HK-2 (cell line): Measurements from ENCODE around the gene YAP1.
"Not testable (repeated sequence)": the region's sequence is repeated elsewhere in the genome, so short reads cannot be mapped to it uniquely, and the experiment has no call there.

ENCODE experiments used
- DNase-seq: peaks from one replicate; pipeline ENCODE4 v3.0.0-alpha.2; 2018; ENCODE audit not compliant: unreplicated experiment

YAP1 gene

DNA sequence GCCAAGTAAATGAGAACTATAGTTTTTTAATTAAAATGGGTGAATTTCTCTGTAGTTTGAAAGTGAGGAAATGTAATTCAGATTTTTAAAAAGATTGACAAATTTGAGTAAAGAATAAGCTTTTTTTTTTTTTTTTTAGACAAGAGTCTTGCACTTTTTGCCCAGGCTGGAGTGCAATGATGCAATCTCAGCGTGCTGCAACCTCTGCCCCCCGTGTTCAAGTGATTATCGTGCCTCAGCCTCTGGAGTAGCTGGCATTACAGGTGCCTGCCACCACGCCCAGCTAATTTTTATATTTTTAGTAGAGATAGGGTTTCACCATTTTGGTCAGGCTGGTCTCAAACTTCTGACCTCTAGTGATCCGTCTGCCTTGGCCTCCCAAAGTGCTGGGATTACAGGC is 90.1 kb downstream of the YAP1 start:
- not testable (repeated sequence) for DNase-seq

DNA sequence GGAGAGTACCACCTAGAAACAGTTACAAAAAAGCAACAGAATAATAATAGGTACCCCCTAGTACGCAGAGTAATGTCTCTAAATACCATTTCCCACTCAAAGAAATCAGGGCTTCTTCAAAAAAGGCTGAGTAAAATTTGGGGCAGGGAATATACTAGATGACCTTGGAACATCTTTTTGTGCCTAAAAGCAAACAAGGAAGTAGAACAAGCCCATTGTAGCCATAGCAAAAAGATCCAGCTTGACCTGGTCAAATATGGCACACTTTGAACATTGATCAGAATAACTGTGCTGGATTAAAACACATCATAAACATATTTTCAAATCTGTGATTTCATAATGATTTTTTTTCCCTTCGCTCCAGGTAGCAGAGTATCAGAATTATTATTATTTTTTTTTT is 91.5 kb downstream of the YAP1 start:
- DNase-seq: no peak

DNA sequence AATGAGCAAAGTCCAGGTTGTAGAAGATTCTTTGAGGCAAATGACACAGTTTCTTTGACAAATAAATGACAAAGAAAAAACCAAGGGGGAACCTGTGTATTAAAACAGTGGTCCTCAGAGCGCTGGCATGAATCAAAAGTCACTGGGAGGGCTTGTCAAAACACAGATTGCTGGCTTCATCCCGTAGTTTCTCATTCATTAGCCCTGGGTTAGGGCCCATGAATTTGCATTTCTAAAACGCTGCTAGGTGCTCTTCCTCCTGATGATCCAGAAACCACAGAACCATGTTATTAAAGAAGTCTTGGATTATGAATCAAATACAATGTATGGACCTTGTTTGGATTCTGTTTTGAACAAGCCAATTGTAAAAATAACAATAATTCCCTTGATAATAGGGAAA is 92.7 kb downstream of the YAP1 start:
- no peak for DNase-seq

DNA sequence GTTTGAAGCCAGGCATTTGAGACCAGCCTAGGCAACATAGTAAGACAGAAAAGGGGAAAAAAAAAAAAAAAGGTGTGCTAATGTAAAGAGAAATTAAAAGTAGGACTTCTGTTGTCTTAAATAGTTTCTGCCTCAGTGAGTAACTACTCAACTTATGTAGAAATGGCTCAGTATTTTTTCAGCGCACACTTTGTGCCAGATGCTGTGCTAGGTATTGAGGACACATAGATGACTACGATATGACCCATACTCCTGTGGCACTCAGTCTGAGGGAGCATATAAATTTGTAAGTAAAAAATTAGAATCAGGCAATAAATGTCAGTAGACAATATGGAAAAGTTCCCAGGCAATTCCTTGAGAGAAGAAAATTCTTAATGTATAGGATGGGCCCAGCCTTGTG is 93.9 kb downstream of the YAP1 start:
- no peak for DNase-seq

DNA sequence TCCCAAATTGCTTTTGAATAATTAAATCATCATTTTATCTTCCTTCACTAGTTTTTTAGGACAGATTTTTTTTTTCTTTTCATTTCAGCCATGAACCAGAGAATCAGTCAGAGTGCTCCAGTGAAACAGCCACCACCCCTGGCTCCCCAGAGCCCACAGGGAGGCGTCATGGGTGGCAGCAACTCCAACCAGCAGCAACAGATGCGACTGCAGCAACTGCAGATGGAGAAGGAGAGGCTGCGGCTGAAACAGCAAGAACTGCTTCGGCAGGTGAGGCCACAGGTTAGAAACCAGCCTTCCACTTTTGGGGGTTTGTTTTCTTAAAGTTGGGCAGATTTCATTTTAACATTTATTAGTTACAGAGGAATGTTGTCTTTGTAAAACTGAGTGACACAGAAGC is 95.6 kb downstream of the YAP1 start:
- no peak for DNase-seq

DNA sequence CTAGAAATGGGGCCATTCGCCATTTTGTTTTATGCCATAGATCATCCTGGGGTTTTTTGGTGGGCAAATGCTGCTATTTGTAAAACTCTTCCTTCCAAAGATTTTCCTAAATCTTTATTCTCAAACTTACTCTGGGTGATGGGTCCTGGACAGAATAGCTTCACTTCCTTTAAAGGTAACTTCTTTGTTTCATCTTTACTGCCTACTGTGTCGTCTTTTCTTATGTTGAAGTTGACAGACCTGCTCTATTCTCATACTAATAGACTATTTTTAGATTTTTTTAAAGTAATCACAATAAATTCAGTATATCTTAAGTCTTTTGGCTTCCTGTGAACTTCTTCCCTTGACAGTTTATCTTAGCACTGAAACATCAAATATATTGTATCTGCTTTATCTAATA is 98.6 kb downstream of the YAP1 start:
- DNase-seq: no peak

DNA sequence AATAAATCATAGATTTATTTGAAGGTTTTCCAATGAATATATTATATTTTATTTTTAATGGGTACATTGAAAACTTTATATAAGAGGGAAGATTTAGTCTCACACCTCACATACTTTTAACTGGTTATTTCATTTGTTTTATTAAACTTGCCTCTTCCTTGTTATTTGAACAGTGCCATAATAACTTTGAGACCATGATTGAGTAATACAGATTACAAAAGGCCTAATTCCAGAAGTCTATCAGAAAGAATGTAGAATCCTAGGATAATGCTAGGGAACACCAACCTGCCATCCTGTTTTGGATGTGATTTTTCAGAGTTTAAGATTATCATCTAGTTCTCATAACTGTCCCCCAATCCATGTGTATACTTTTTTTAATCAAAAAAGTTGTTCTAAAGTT is 104.4 kb downstream of the YAP1 start:
- no peak for DNase-seq

DNA sequence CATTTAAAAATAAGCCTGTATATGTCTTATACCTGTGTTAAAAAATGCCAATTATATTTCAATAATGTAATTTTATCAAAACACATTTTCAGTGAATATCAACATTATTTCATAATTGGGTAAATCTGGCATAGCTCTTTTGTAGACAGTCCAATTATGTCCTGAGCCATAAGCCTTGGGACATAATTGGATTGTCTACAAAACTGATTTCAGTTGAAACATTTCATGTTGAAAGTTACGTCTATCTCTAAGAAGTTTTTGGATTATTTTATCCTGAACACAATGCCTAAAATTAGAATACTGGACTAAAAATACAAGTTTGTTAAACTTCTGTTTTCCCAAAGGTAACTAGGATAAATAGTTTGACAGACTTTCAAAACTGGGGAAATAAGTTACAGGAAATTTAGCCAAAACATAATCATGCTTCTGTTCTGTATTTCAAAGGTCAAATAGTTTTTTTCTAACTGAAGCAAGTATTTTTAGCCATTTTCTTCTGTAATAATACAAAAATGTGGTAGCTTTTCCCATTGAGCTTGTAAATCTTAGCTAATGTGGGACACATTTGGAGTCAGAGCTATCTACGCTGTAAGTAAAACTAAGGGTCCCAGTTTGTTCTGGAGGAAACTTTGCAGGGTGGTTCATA is 106.3 kb downstream of the YAP1 start:
- no peak for DNase-seq

DNA sequence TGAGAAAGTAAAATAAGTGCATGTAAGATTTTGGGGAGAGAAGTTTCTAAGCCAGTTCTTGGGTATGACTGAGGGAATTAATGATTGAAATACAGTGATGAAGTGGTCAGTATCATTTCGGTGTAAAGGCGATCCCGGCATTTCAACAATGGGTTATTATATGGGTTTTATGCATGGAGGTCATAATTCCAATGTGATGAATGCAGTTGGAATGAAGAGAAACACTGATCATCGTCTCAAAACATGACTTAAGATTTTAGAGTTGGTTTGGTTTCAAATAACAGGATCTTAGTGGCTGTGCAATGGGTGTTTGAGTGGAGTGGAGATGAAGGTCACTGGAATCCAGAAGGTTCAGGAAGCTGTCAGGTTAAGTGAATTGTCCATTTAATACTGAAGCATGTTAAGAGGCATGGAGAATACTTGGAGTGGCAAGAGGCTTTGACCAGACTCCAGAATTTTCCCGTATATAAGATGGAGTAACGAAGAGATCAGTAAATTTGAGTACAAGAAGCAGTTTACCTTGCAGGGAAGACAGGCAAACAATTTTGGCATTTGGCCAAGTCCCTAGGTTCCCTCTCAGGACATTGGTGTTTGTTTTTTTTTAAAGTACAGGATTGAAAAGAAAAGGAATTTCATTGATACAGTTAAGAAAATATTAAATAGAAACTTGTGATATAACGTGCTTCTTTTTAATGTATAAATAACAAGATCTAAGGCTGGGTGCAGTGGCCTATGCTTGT is 110.7 kb downstream of the YAP1 start:
- no peak for DNase-seq

DNA sequence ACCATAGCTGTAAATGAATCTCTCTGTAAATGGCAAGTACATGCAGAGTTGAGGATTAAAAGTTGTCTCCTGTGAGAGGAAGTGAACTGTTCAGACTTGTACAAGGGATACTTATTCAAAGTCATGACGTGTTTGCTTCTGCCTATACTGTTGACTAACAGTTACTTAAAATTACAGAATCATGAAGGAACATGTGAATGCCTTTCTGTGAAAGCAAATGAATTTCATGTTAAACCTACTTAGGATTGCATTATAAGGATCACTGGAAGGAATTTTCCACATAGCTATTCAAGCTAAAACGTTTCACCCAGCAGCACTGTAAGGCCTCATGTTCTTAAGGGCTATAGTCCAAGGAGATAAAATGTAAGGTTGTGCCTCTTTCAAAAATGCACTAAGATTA is 113.6 kb downstream of the YAP1 start:
- DNase-seq: no peak

DNA sequence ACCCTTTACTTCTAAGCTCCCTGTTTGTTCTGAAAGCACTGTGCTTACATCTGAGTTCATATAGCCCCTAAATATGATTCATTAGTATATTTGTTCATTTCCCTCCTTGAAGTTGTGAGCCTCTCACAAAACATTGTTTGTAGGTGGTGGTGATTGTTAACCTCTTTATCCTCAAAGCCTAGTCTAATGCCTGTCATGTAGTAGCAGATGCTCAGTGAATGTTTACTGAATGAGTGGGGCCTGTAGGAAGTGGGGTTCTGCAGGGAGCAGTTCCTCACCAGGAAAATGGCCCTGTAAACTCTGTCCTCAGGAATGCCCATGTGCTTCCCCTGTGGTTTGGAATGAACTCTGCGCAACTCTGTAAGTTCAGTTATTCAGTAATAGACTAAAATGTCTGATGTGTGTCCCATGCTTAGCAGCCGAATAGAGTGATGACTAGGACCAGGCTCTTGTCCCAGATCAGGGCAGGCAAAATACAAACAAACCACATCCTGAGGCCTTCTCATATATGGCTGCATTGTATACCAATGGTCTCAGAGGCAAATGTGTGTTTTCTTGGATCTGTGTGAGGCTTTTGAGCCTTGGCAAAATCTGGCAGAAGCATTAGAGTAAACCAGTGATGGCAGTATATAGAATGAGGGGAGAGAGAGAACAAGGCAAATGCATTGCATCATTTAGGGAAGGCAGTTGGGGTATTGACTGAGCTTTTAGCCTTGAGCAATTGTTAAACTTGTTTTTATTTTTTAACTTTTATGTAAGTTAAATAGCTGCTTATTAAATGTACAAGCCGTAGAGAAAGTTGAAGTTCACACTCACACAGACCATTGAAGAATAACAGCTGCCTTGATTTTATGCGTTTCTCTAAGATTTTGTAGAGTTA is 115.7 kb downstream of the YAP1 start:
- peak; percentile 60 for DNase-seq

DNA sequence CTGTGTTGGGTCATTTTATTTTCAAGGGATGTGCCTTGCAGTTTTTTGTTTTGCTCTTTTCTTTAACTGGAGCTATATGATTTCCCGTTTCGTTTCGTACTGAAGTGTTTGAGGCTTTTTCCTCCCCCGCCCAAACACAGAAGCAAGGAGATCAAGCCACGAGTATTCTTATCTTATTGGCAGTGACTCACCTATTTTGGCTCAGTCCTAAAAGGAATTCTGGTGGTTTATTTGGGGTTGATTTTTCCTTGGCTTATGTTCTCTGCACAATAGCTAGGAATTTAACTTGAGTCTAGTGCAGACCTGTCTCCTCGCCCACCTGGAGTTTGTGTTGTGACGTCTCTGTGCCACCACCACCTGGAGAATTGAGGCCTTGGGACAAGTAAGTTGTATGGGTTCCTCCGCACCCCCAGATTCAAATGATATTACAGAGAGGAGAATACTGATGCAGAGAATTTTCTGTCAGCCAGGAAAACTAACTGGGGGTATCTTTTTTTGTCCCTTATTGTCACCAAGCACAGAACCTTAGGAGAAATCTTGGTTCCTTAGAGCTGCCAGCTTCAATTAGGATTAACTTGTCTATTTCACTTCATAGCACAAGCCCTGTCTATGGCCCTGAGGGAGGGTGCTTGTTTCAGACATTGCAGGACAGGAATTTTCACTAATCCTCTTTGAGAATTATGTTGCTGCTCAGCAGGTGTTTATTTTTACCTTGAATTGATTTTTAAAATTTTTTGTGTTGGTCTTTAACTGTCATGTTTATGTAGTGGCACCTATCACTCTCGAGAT is 116.6 kb downstream of the YAP1 start:
- DNase-seq: no peak

DNA sequence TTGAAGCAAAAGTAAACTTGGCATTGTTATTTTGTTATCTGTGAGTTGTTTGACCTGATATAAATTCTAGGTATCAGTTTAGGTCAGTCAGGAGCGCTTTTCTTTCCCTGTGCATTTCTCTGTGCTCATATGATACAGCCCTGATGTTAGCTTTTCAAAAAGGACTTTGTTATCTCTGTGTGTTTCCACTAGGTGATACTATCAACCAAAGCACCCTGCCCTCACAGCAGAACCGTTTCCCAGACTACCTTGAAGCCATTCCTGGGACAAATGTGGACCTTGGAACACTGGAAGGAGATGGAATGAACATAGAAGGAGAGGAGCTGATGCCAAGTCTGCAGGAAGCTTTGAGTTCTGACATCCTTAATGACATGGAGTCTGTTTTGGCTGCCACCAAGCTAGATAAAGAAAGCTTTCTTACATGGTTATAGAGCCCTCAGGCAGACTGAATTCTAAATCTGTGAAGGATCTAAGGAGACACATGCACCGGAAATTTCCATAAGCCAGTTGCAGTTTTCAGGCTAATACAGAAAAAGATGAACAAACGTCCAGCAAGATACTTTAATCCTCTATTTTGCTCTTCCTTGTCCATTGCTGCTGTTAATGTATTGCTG is 119.4 kb downstream of the YAP1 start:
- no peak for DNase-seq

DNA sequence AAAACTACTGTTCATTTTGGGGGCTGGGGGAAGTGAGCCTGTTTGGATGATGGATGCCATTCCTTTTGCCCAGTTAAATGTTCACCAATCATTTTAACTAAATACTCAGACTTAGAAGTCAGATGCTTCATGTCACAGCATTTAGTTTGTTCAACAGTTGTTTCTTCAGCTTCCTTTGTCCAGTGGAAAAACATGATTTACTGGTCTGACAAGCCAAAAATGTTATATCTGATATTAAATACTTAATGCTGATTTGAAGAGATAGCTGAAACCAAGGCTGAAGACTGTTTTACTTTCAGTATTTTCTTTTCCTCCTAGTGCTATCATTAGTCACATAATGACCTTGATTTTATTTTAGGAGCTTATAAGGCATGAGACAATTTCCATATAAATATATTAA is 119.9 kb downstream of the YAP1 start:
- DNase-seq: no peak

DNA sequence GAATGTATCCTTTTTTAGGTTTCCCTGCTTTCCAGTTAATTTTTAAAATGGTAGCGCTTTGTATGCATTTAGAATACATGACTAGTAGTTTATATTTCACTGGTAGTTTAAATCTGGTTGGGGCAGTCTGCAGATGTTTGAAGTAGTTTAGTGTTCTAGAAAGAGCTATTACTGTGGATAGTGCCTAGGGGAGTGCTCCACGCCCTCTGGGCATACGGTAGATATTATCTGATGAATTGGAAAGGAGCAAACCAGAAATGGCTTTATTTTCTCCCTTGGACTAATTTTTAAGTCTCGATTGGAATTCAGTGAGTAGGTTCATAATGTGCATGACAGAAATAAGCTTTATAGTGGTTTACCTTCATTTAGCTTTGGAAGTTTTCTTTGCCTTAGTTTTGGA is 120.7 kb downstream of the YAP1 start:
- DNase-seq: no peak

DNA sequence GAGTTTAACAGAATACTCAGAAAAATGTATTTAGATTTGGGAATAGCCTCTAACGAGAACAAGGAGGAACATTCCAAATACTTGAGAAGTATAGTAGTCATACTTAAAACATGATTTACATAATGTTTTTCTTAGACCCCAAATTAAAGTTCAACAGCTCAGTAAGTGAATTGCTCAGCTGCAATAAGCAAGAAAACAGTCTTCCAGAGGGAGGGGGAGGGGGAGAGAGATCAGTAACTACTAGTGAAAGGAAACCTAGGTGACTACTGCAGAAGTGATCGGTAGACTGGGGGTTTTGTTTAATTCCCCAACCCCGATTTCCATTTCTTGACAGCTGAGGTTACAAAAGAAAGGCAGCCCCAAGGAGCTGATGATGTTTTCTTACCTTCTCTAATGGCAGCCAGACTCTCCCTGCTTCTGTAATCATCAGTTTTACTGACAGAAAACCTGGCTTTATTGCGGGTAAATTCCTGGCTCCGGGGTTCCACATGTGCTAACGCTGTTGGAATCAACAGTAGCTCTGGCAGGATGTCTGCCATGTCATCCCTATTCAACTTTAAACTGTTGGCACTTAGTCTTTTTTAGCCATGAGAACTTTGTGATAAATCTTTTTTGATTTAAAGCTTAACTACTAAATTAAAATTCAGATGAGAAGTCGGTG is 124.7 kb downstream of the YAP1 start:
- no peak for DNase-seq

DNA sequence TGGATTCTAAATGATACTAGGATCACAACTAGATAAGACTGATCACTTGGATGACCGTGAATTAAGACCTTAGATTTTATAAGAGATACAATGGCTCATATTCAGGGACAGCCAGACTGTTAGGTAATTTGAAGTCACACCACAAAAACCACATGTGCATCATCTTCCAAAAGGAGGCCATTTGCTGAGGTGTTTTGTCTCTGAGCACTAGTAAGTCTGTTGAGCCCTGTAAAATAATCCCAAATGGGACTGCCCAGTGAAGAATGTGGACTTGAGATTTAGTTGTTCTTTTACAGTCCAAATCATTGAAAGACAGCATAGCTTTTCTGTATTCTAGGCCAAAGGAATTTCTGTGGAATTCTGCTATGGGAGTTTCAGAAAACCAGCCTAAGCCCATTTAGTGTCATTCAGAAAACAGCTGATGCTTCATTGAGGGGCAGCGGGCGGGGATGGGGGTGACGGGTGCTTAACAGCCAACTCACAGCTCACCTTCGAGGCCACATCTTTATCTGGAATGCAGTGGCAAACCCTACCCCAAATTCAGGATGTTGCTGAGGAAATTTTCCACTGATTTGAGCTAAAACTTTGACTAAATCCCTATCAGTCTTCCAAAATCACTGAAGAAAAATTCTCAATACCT is 127.0 kb downstream of the YAP1 start:
- DNase-seq: no peak

DNA sequence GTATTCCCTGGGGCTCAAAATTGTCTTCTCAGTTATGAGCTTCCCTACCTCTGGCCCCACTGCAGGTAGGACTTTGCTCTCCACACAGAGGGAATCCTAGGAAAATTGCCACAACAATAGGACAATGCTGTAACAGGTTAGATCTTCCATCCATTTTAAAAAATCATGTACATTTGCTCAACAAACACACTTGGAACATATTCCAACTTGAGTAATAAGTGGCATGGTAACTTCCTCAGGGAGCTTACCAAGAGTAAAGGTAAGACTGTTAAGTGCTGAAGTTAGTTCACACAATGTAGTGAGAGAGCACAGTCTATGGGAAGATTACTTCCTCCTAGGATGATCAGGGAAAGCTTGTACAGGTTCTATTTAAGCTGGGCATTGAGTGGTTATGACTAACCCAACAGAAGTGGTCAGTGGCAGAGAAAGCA is 128.2 kb downstream of the YAP1 start:
- DNase-seq: no peak

DNA sequence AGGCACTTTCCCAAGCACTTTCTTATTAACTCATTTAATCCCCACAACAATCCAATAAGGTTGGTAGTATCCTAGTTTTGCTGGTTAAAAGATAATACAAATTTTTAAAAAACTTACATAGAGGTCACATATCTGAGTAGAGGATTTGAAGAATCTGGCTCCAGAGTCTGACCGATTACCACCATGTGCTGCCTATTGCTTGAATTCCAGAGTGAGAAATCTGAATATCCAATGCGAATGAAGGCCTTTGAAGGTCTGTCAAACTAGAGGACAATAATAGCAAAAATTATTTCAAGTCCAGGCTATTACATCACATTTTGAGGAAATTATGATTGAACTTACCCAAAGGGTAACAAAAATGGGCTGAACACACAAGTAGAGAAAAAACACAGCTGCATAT is 129.2 kb downstream of the YAP1 start:
- DNase-seq: no peak

DNA sequence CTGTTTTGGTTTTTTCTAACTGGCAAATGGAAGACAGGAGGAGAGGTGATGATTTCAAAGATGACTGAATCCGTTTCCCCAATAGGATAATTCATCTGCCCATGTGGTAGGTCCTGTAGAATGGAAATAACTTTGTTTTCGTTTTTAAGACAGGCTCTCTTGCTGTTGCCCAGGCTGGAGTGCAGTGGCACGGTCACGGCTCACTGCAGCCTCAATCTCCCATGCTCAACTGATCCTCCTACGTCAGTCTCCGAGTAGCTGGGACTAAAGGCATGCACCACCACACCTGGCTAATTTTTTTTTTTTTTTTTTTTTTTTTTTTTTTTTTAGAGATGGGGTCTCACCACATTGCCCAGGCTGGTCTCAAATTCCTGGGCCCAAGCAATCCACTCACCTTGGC is 129.7 kb downstream of the YAP1 start:
- no peak for DNase-seq

DNA sequence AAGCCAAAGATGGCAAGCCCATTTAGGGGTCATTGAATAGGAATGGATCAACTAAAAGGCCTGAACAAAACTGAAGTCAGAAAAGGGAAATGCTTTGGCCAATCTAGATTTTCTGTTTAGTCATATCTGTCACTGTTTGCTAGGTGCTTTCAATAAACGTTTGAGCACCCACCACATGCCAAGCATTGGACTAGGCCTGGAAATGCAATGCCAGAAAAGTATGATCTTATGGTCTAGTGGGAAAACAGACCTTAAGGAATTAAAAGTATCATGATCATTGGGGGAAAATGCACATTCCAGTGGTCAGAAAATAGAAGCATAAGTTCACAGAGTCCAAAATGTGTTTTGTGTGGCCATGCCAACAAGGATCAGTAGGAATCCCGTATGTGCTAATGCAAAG is 130.3 kb downstream of the YAP1 start:
- no peak for DNase-seq
